Measurements from ENCODE around the gene ZNF697.
"Not testable (repeated sequence)": the region's sequence is repeated elsewhere in the genome, so short reads cannot be mapped to it uniquely, and the experiment has no call there.

The ZNF697 gene

GRCh38 chr1:119647734-119648619, at the start of gene ZNF697:
TSS of gene ZNF697 (minus strand) at chr1:119648266. CDS start at chr1:119626100, 22,166 bp downstream.
- peak; percentile 97 for DNase-seq

GRCh38 chr1:119697598-119697997, 49.5 kb upstream of the ZNF697 start:
- DNase-seq = no peak

GRCh38 chr1:119696863-119697262, 48.8 kb upstream of the ZNF697 start:
- not testable (repeated sequence) for DNase-seq

GRCh38 chr1:119689511-119689910, 41.4 kb upstream of the ZNF697 start:
- no peak for DNase-seq

GRCh38 chr1:119688810-119689209, 40.7 kb upstream of the ZNF697 start:
- no peak for DNase-seq

GRCh38 chr1:119687434-119688079, 39.5 kb upstream of the ZNF697 start:
- DNase-seq = no peak

GRCh38 chr1:119686661-119687060, 38.6 kb upstream of the ZNF697 start:
- DNase-seq = no peak

GRCh38 chr1:119683893-119684292, 35.8 kb upstream of the ZNF697 start:
- DNase-seq = no peak

GRCh38 chr1:119682141-119682540, 34.1 kb upstream of the ZNF697 start:
- DNase-seq = no peak

GRCh38 chr1:119681560-119681959, 33.5 kb upstream of the ZNF697 start:
- DNase-seq = no peak

GRCh38 chr1:119680723-119681122, 32.7 kb upstream of the ZNF697 start:
- no peak for DNase-seq

GRCh38 chr1:119680193-119680592, 32.1 kb upstream of the ZNF697 start:
- DNase-seq = no peak

GRCh38 chr1:119679223-119679622, 31.2 kb upstream of the ZNF697 start:
- DNase-seq = no peak

GRCh38 chr1:119676571-119677206, 28.6 kb upstream of the ZNF697 start:
- DNase-seq = no peak

- DNase-seq = peak; percentile 85
Observed at GRCh38 chr1:119675349-119676345, 27.6 kb upstream of the ZNF697 start.

- peak; percentile 41 for DNase-seq
Observed at GRCh38 chr1:119674835-119675289, 26.8 kb upstream of the ZNF697 start.

GRCh38 chr1:119674111-119674526, 26.1 kb upstream of the ZNF697 start:
- no peak for DNase-seq

- no peak for DNase-seq
Observed at GRCh38 chr1:119673171-119673940, 25.3 kb upstream of the ZNF697 start.

GRCh38 chr1:119670898-119671297, 22.8 kb upstream of the ZNF697 start:
- DNase-seq = no peak

GRCh38 chr1:119667173-119667572, 19.1 kb upstream of the ZNF697 start:
- no peak for DNase-seq

- no peak for DNase-seq
Observed at GRCh38 chr1:119664067-119664466, 16.0 kb upstream of the ZNF697 start.
